Astrocyte (in vitro differentiated cells and primary cell): ENCODE data around the gene SLC39A8. TPM values are rescaled to one million over a fixed set of nuclear protein-coding genes. Genes with fewer than 3 reads are reported as not detected.

Experiments
- DNase-seq: peaks from one replicate; pipeline ENCODE4 v3.0.0-alpha.2; 2010; ENCODE audit warnings: low read depth
- FAIRE-seq: peaks from 2 replicates; lab custom pipeline; 2011; peaks lifted over from hg19 to GRCh38; lab: Jason Lieb, UNC
- H2AFZ ChIP-seq: 2 replicates; pipeline ENCODE4 v1.6.0; 2012; ENCODE audit warnings: low read depth, low read length, inconsistent platforms
- H3K27ac ChIP-seq: 2 replicates; pipeline ENCODE4 v1.5.1; 2011; ENCODE audit warnings: low read depth, low read length, inconsistent platforms
- H3K27me3 ChIP-seq: 2 replicates; pipeline ENCODE4 v1.6.0; 2011; ENCODE audit warnings: low read length, inconsistent platforms; ENCODE audit not compliant: insufficient read depth
- H3K36me3 ChIP-seq: 2 replicates; pipeline ENCODE4 v1.5.1; 2011; ENCODE audit warnings: low read length, inconsistent platforms; ENCODE audit not compliant: insufficient read depth
- H3K4me1 ChIP-seq: 2 replicates; pipeline ENCODE4 v1.5.1; 2011; ENCODE audit warnings: low read length, inconsistent platforms; ENCODE audit not compliant: insufficient read depth
- H3K4me2 ChIP-seq: 2 replicates; pipeline ENCODE4 v1.6.0; 2012; ENCODE audit warnings: low read length, inconsistent platforms
- H3K4me3 ChIP-seq: 2 replicates; pipeline ENCODE4 v1.5.1; 2011; ENCODE audit warnings: low read depth, mild to moderate bottlenecking, low read length, inconsistent platforms; ENCODE audit not compliant: insufficient read depth
- H3K79me2 ChIP-seq: 2 replicates; pipeline ENCODE4 v1.6.0; 2012; ENCODE audit warnings: mild to moderate bottlenecking, low read length, inconsistent platforms; ENCODE audit not compliant: insufficient read depth
- H3K9ac ChIP-seq: 2 replicates; pipeline ENCODE4 v1.6.0; 2012; ENCODE audit warnings: mild to moderate bottlenecking, low read length, inconsistent platforms
- H3K9me3 ChIP-seq: 2 replicates; pipeline ENCODE4 v1.5.1; 2012; ENCODE audit warnings: low read depth, mild to moderate bottlenecking, low read length, inconsistent platforms; ENCODE audit not compliant: insufficient read depth
- H4K20me1 ChIP-seq: 2 replicates; pipeline ENCODE4 v1.6.0; 2012; ENCODE audit warnings: low read length, inconsistent platforms; ENCODE audit not compliant: insufficient read depth
- H3K27ac Mint-ChIP-seq: one replicate; pipeline ENCODE4 v1.8.0; 2021; ENCODE audit warnings: mild to moderate bottlenecking, mixed read lengths; ENCODE audit not compliant: unreplicated experiment
- H3K27me3 Mint-ChIP-seq: one replicate; pipeline ENCODE4 v1.8.0; 2021; ENCODE audit warnings: low read depth, mixed read lengths; ENCODE audit not compliant: unreplicated experiment
- H3K36me3 Mint-ChIP-seq: one replicate; pipeline ENCODE4 v1.8.0; 2021; ENCODE audit warnings: low read depth, mixed read lengths; ENCODE audit not compliant: unreplicated experiment
- H3K4me1 Mint-ChIP-seq: one replicate; pipeline ENCODE4 v1.8.0; 2021; ENCODE audit warnings: low read depth, mixed read lengths; ENCODE audit not compliant: unreplicated experiment
- H3K4me3 Mint-ChIP-seq: one replicate; pipeline ENCODE4 v1.8.0; 2021; ENCODE audit warnings: mild to moderate bottlenecking, moderate library complexity, mixed read lengths; ENCODE audit not compliant: unreplicated experiment
- H3K9me3 Mint-ChIP-seq: one replicate; pipeline ENCODE4 v1.8.0; 2021; ENCODE audit warnings: mild to moderate bottlenecking, mixed read lengths; ENCODE audit not compliant: unreplicated experiment
- EZH2 ChIP-seq: IDR thresholded peaks from 2 replicates; pipeline ENCODE4 v1.6.1; 2012; ENCODE audit warnings: mild to moderate bottlenecking, low read length, inconsistent platforms; ENCODE audit not compliant: insufficient read depth
- total RNA-seq: library from RNA; stranded (reverse); gene quantifications from 2 replicates; pipeline ENCODE4 v1.2.1, GENCODE V29; 2021
- TF ChIP-seq, protein P1 (sequence below): IDR thresholded peaks from 2 replicates; pipeline ENCODE4 v1.5.1; 2011; ENCODE audit warnings: low read depth, mild to moderate bottlenecking, inconsistent platforms, low read length, moderate library complexity; ENCODE audit not compliant: insufficient read depth

The SLC39A8 gene
- total RNA-seq, 1 donor from 2014 or later = 5.6 TPM

DNA sequence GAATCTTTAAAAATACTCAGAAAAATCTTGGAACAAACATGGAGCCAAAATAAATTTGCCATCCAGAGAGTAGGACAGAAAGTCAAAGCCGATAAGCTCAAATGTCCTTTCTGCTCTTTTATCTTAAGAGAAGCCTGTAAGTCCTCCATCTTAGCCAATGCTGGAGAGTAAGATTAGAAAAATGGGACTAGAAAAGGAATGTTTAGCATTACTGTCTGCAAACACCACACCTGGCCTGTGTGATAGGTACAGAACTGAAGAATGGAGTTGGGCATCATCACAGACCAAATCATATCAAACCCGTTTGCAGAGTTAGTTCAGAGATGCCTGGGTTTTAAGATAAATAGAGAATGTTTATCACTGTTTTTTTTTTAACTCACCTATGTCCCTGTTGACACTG, 10.5 kb upstream of the SLC39A8 start:
- Mint-ChIP-seq H3K27me3 (no peaks in the 10 kb centered on the region), H3K4me1 (no peaks in the 10 kb centered on the region), H3K27ac (no peak overlapping the region), H3K9me3 (no peaks in the 10 kb centered on the region), H3K36me3 (no peaks in the 10 kb centered on the region), H3K4me3 (no peak overlapping the region)
- no peaks in the 10 kb centered on the region for H3K36me3 ChIP-seq
- H2AFZ ChIP-seq = no peak overlapping the region
- no peaks in the 10 kb centered on the region for H3K9me3 ChIP-seq
- no peaks in the 10 kb centered on the region for H3K79me2 ChIP-seq
- no peak overlapping the region for H3K27ac ChIP-seq
- H3K4me3 ChIP-seq = no peak overlapping the region
- H3K27me3 ChIP-seq = no peaks in the 10 kb centered on the region
- H3K9ac ChIP-seq = no peak overlapping the region
- H3K4me1 ChIP-seq = no peaks in the 10 kb centered on the region
- TF ChIP-seq, protein P1, sequence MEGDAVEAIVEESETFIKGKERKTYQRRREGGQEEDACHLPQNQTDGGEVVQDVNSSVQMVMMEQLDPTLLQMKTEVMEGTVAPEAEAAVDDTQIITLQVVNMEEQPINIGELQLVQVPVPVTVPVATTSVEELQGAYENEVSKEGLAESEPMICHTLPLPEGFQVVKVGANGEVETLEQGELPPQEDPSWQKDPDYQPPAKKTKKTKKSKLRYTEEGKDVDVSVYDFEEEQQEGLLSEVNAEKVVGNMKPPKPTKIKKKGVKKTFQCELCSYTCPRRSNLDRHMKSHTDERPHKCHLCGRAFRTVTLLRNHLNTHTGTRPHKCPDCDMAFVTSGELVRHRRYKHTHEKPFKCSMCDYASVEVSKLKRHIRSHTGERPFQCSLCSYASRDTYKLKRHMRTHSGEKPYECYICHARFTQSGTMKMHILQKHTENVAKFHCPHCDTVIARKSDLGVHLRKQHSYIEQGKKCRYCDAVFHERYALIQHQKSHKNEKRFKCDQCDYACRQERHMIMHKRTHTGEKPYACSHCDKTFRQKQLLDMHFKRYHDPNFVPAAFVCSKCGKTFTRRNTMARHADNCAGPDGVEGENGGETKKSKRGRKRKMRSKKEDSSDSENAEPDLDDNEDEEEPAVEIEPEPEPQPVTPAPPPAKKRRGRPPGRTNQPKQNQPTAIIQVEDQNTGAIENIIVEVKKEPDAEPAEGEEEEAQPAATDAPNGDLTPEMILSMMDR = no peak
- TF ChIP-seq EZH2 = no peak
- FAIRE-seq = no peak
- DNase-seq = no peak
- H4K20me1 ChIP-seq = no peaks in the 10 kb centered on the region
- no peak overlapping the region for H3K4me2 ChIP-seq

DNA sequence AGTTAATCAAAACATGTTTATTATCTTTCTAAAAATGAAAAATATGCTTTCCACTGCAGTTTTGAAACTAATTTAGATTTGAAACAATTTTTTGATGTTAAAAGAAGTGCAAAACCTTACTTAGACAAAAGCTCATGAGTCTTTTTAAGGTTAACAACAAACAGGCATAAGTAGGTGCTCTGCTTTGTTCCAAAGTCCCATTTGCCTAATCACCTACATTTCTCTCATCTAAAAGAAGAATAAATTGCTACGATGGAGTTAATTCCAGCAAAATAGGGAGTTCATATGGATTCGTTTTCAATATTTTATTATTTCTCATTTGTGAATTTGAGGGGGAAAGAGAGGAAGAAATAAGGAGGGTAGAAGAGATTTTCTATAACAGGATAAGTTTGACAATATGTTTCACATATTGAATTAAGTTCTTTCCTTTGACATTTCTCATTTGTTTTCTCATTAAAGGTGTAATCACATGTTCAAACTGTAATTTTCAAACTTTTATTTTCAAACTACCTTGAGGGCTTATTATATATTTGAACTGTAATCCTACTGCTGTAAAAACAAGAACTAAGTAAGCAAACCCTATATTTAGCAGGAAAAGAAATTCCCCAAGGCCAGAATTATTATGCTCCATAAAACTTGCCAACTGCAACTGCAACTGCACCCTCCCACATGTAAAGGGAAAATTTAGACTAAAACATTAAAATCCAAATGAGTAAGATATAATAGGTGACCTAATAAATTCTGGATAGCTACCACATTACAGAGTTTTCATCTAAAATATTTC, 9.6 kb upstream of the SLC39A8 start:
- FAIRE-seq (no peak), DNase-seq (no peak)
- TF ChIP-seq, protein P1 = no peak
- TF ChIP-seq EZH2 = no peak
- H3K36me3 Mint-ChIP-seq = no peaks in the 10 kb centered on the region
- H3K9ac ChIP-seq = no peak overlapping the region
- H4K20me1 ChIP-seq = no peaks in the 10 kb centered on the region
- H3K9me3 Mint-ChIP-seq = no peaks in the 10 kb centered on the region
- no peaks in the 10 kb centered on the region for H3K27me3 ChIP-seq
- H3K4me1 Mint-ChIP-seq = no peaks in the 10 kb centered on the region
- no peaks in the 10 kb centered on the region for H3K79me2 ChIP-seq
- no peak overlapping the region for H3K4me3 Mint-ChIP-seq
- no peak overlapping the region for H3K27ac ChIP-seq
- no peaks in the 10 kb centered on the region for H3K4me1 ChIP-seq
- no peak overlapping the region for H2AFZ ChIP-seq
- H3K4me2 ChIP-seq = no peak overlapping the region
- no peaks in the 10 kb centered on the region for H3K36me3 ChIP-seq
- H3K27me3 Mint-ChIP-seq = no peaks in the 10 kb centered on the region
- no peak overlapping the region for H3K27ac Mint-ChIP-seq
- H3K4me3 ChIP-seq = no peak overlapping the region
- H3K9me3 ChIP-seq = no peaks in the 10 kb centered on the region

DNA sequence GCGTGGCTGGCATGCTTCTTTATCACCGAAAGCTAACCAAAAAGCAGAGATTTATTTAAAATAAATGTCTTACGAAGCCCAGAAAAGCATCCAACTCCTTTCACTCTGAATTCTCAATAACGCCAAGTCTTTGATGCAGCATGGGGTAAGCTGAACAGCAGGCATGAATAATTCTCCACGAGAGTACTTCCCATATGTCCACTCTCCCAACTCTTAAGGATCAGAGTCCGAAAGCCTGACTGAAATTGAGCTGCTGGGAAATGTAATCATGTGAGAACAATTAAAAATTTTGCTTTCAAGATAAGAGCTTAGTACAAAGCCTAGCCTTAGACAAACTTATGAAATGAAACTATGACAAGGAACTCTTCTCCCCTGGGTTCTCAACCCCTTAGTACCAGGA, 7.5 kb upstream of the SLC39A8 start:
- H3K79me2 ChIP-seq = no peaks in the 10 kb centered on the region
- H3K36me3 ChIP-seq = no peaks in the 10 kb centered on the region
- TF ChIP-seq, protein P1 = no peak
- no peak for TF ChIP-seq EZH2
- peaks cover 2% of the 10 kb centered on the region for H3K27me3 Mint-ChIP-seq
- H3K9me3 Mint-ChIP-seq = no peaks in the 10 kb centered on the region
- FAIRE-seq (no peak), DNase-seq (no peak)
- H3K27ac ChIP-seq = no peak overlapping the region
- no peaks in the 10 kb centered on the region for H4K20me1 ChIP-seq
- H2AFZ ChIP-seq = no peak overlapping the region
- H3K9ac ChIP-seq = no peak overlapping the region
- H3K4me3 Mint-ChIP-seq = no peak overlapping the region
- no peaks in the 10 kb centered on the region for H3K9me3 ChIP-seq
- no peaks in the 10 kb centered on the region for H3K4me1 ChIP-seq
- no peak overlapping the region for H3K4me2 ChIP-seq
- no peaks in the 10 kb centered on the region for H3K36me3 Mint-ChIP-seq
- H3K27ac Mint-ChIP-seq = no peak overlapping the region
- H3K27me3 ChIP-seq = no peaks in the 10 kb centered on the region
- H3K4me3 ChIP-seq = no peak overlapping the region
- H3K4me1 Mint-ChIP-seq = no peaks in the 10 kb centered on the region
